22Rv1 (cell line): ENCODE results near the gene FAM120B.

Experiments
- H3K27ac ChIP-seq: fragments of 450-650 bp; 2 replicates; pipeline ENCODE4 v1.5.1; 2017
- CTCF ChIP-seq: fragments of 450-650 bp; IDR thresholded peaks from 2 replicates; pipeline ENCODE4 v1.5.1; 2017; ENCODE audit warnings: mild to moderate bottlenecking
- ZFX ChIP-seq: fragments of 450-650 bp; IDR thresholded peaks from 2 replicates; pipeline ENCODE4 v1.6.1; 2017; ENCODE audit warnings: antibody characterized with exemption, borderline replicate concordance

Gene FAM120B

DNA sequence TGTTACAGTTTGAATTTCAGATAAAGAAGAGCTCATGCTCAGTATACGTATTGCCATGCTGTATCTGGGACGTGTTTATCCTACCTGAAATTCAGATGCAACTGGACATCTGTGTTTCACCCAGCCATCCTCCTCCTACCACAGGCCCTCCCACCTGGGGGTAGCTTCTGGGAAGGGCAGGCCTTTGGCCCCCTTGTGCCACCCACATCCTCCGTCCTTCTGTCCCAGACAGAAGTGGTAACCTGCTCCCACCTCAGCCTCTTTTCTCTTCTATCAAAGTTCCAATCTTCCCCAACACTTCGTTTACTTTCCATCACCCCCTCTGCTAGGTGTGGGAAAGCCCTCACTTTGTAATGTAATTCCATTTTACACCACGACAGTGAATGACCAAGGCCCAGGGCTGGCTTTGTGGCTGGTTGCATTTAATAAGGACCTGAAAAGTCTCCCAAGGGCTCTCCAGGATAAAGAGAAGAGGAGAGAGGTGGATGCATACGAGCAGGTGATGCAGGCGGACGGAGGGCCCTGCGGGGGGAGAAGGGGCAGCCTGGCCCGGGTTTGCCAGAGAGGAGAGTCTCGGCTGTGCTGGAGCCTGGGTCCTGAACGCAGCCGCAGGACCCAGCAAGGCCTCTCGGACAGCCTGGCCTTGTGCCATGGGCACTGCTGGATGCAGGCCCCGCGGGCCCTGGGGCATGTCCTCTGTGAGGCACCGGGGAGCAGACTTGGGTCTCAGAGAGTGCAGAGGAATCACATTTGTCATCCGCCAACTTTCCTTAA lies 148.1 kb downstream of the FAM120B start:
- TF ChIP-seq CTCF (no peak), ZFX (no peak)
- no peak overlapping the region for H3K27ac ChIP-seq

DNA sequence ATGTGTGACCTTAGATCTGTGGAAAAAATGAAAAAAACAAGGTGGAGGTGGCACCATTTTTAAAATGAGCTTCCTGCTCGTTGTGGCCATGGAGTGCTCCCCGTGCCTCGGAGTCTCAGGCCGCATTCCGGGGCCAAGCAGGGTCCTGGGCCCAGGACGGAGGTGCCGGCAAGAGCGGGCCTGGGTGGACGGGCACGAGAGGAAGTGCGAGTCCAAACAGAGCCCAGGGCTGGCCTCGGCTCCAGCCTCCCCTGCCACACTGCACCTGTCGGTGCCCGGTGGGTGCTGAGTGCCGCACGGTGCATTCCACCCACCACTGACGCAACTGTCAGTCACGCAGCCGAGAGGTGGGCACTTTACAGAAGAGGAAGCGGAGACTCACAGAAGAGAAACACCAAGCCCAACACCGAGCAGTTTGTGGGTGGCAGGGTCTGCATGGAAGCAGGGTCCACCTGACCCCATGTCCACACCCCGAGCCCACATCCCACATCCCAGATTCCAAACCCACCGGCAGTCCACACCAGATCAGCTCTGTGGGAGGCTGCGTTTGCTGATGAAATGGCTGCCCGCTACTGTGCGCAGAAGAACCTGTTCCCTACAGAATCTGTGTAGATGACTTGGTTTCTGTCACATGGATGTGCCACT lies 148.9 kb downstream of the FAM120B start:
- TF ChIP-seq ZFX (no peak), CTCF (no peak)
- no peak overlapping the region for H3K27ac ChIP-seq

- H3K27ac ChIP-seq, result no peak overlapping the region
- no peak for TF ChIP-seq CTCF
- no peak for TF ChIP-seq ZFX
Measured at GRCh38 chr6:170456334-170456733, 149.8 kb downstream of the FAM120B start.
